Measurements from ENCODE around the gene KAT6B.

GRCh38 chr10:74814797-74815196 is 11.6 kb upstream of the KAT6B start:
- TF ChIP-seq CTCF (conservative IDR thresholded peaks at IDR 0.05 in 1 of 2, IDR thresholded peaks at IDR 0.05 in 1 of 2; ENCODE audit: low read depth in 1 of 2, low read length in 2 of 2): no peak
- no peak for TF ChIP-seq EZH2 (IDR thresholded peaks at IDR 0.05; ENCODE audit: low read length, missing control alignments)

Measured in fibroblast of lung (primary cell).